Ovary (tissue), 3 donors: ENCODE data around the gene POLD2.

Experiments used
- CTCF ChIP-seq, 3 donors: fragments of 450-650 bp in 2 of 3; fragments of 200-600 bp in 1 of 3; IDR thresholded peaks; one replicate each; pipeline versions ENCODE4 v1.5.1 to v1.8.0; 2016 to 2022; ENCODE audit warnings: antibody characterized with exemption in 3 of 3, mild to moderate bottlenecking in 1 of 3
- EP300 ChIP-seq: sonication (generic); formaldehyde crosslinking; IDR thresholded peaks from one replicate; pipeline ENCODE4 v1.6.1; 2017; ENCODE audit warnings: antibody characterized with exemption
- donor health status: DM: no; HTN: no; CAD: no.

GRCh38 chr7:44158096-44158872 lies 34.9 kb upstream of the POLD2 start:
- TF ChIP-seq EP300 (no peak), CTCF (IDR thresholded peaks at IDR 0.05) (no peak)
